ENCODE results near the gene SMARCD3. TPM values are rescaled to one million over a fixed set of nuclear protein-coding genes. Genes with fewer than 3 reads are reported as not detected.

The SMARCD3 gene
- total RNA-seq, 2 experiments from 2014 or later: 4.2 to 4.7 TPM

DNA sequence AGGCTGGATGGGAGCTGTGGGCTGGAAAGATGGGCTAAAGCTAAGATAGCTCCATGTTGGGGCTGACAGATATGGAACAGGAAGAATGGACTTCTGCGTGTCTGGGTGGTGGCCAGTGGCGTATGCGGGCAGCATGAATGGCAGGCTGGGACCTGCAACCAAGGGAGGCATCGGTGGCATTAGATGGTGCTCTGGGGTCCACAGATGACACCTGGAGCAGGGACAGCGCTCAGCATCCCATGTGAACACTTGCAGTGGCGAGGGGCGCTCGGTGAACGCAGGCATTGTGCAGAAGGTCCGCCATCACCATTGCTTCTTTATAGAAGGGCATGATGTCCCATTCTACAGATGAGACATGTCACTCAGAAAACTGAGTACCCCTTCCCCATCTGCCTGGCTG is 21.0 kb upstream of the SMARCD3 start:
- ChIA-PET CTCF (interaction anchor here (2.0 kb wide), 1 partner anchor 25 kb away, joined by 6 read pairs; no protein-coding TSS in a partner anchor), POLR2A (no interaction called here)
- Mint-ChIP-seq H3K9me3 (ENCODE audit: insufficient read depth) (no peaks in the 10 kb centered on the region), H3K27me3 (ENCODE audit: low read depth) (no peaks in the 10 kb centered on the region), H3K4me1 (ENCODE audit: low read depth) (peaks cover 12% of the 10 kb centered on the region), H3K36me3 (ENCODE audit: low read depth) (no peaks in the 10 kb centered on the region), H3K27ac (no peak overlapping the region), H3K4me3 (no peak overlapping the region)
- no peak for ATAC-seq
- DNase-seq: no peak

DNA sequence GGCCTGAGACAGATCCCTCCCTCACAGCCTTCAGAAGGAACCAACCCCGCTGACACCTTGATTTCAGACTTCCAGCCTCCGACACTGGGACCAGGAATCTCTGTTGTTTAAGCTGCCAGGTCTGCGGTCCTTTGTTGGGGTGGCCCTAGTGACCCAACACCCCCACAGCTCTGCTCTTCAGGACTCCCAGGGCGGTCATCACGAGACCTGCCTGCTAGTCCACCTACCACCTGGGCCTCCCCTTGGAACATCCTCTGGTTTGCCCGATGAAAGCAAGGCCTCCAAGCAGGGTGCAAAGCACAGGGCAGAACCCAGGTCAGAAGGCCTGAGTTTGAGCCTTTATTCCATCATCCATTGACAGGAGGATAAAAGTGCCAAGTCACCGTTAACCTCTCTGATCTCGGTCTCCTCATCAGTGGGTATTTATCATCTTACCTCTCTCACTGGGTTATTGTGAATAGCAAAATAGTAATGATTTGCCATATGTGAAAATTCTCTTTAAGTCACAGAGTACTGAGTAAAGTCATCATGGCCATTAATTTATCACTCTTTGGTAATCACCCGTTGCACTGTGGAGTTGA is 16.9 kb upstream of the SMARCD3 start:
- ATAC-seq (no peak), DNase-seq (no peak)
- Mint-ChIP-seq H3K9me3 (ENCODE audit: insufficient read depth) (no peaks in the 10 kb centered on the region), H3K27me3 (ENCODE audit: low read depth) (peaks cover 5% of the 10 kb centered on the region), H3K4me1 (ENCODE audit: low read depth) (no peaks in the 10 kb centered on the region), H3K36me3 (ENCODE audit: low read depth) (no peaks in the 10 kb centered on the region), H3K27ac (no peak overlapping the region), H3K4me3 (no peak overlapping the region)
- CTCF ChIA-PET: no interaction called here
- POLR2A ChIA-PET: no interaction called here

GRCh38 chr7:151264615-151265014 is 16.1 kb upstream of the SMARCD3 start:
- Mint-ChIP-seq H3K9me3 (ENCODE audit: insufficient read depth) (no peaks in the 10 kb centered on the region), H3K4me1 (ENCODE audit: low read depth) (no peaks in the 10 kb centered on the region), H3K27ac (no peak overlapping the region), H3K4me3 (no peak overlapping the region), H3K36me3 (ENCODE audit: low read depth) (no peaks in the 10 kb centered on the region), H3K27me3 (ENCODE audit: low read depth) (peaks cover 5% of the 10 kb centered on the region)
- no peak for ATAC-seq
- POLR2A ChIA-PET: no interaction called here
- CTCF ChIA-PET: interaction anchor here (0.7 kb wide), 1 partner anchor 27 kb away, joined by 4 read pairs; no protein-coding TSS in a partner anchor
- no peak for DNase-seq

- CTCF ChIA-PET: interaction anchor here (1.6 kb wide), 1 partner anchor 17 kb away, joined by 6 read pairs; no protein-coding TSS in a partner anchor
- DNase-seq: no peak
- POLR2A ChIA-PET: interaction anchor here (0.5 to 0.6 kb wide), 2 partner anchors 528 to 843 kb away, joined by 3 read pairs; no protein-coding TSS in a partner anchor
Measured at GRCh38 chr7:151261529-151261928, 13.0 kb upstream of the SMARCD3 start.

DNA sequence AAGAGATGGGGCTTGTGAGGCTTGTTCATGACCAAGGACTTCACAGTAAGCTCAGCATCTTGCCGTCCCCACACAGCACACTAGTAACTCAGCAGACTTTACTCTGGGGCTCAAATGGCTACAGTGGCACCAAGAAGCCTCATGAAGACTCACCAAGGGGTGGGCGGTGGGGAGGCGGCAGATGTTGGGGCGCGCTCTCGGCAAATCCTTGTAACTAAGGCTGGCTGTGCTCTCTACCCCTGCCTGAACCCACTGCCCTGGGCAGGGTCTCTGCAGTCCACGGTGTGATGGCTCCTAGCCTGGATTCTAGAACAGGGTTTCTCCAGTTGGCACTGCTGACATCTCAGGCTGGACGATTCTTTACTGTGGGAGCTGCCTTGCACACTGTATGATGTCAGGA is 12.4 kb upstream of the SMARCD3 start:
- no peaks in the 10 kb centered on the region for H3K4me1 Mint-ChIP-seq (ENCODE audit: low read depth)
- POLR2A ChIA-PET: no interaction called here
- CTCF ChIA-PET: interaction anchor here (0.7 to 1.6 kb wide), 2 partner anchors 17 kb away, joined by 3 to 6 read pairs; no protein-coding TSS in a partner anchor
- no peaks in the 10 kb centered on the region for H3K36me3 Mint-ChIP-seq (ENCODE audit: low read depth)
- H3K9me3 Mint-ChIP-seq (ENCODE audit: insufficient read depth): no peaks in the 10 kb centered on the region
- DNase-seq (no peak), ATAC-seq (no peak)
- peaks cover 5% of the 10 kb centered on the region for H3K27me3 Mint-ChIP-seq (ENCODE audit: low read depth)
- H3K27ac Mint-ChIP-seq: no peak overlapping the region
- H3K4me3 Mint-ChIP-seq: no peak overlapping the region

More at GRCh38 chr7:151261529-151261928, 13.0 kb upstream of the SMARCD3 start:
- no peak for ATAC-seq
- H3K4me1 Mint-ChIP-seq (ENCODE audit: low read depth): no peaks in the 10 kb centered on the region
- no peaks in the 10 kb centered on the region for H3K9me3 Mint-ChIP-seq (ENCODE audit: insufficient read depth)
- no peak overlapping the region for H3K4me3 Mint-ChIP-seq
- no peaks in the 10 kb centered on the region for H3K36me3 Mint-ChIP-seq (ENCODE audit: low read depth)
- H3K27me3 Mint-ChIP-seq (ENCODE audit: low read depth): peaks cover 5% of the 10 kb centered on the region
- H3K27ac Mint-ChIP-seq: no peak overlapping the region

- Mint-ChIP-seq H3K4me1 (ENCODE audit: low read depth) (no peaks in the 10 kb centered on the region), H3K4me3 (no peak overlapping the region), H3K27ac (no peak overlapping the region), H3K9me3 (ENCODE audit: insufficient read depth) (no peaks in the 10 kb centered on the region), H3K36me3 (ENCODE audit: low read depth) (no peaks in the 10 kb centered on the region), H3K27me3 (ENCODE audit: low read depth) (peaks cover 7% of the 10 kb centered on the region)
- no peak for DNase-seq
- POLR2A ChIA-PET: no interaction called here
- CTCF ChIA-PET: interaction anchor here (0.7 to 1.6 kb wide), 2 partner anchors 16 to 43 kb away, joined by 3 read pairs; no protein-coding TSS in a partner anchor
- ATAC-seq: no peak
Measured at GRCh38 chr7:151260471-151260870, 12.0 kb upstream of the SMARCD3 start.

DNA sequence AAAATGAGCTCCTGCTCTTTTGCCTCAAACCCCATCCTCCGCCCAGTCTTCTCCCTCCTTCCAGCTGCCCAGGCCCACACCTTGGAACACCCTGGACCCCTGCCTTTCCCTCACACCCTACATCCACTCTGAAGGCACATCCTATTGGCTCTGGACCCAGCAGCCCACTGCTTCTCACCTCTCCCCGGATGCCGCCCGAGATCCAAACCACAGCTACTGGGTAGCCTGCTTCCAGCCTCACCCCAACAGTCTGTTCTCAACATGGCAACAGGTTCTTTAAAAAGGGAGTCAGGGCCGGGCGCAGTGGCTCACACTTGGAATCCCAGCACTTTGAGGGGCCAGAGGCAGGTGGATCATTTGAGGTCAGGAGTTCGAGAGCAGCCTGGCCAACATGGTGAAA is 9.5 kb upstream of the SMARCD3 start:
- Mint-ChIP-seq H3K36me3 (ENCODE audit: low read depth) (no peaks in the 10 kb centered on the region), H3K27ac (no peak overlapping the region), H3K27me3 (ENCODE audit: low read depth) (peaks cover 25% of the 10 kb centered on the region), H3K9me3 (ENCODE audit: insufficient read depth) (no peaks in the 10 kb centered on the region), H3K4me3 (no peak overlapping the region), H3K4me1 (ENCODE audit: low read depth) (no peaks in the 10 kb centered on the region)
- ChIA-PET POLR2A (no interaction called here), CTCF (no interaction called here)
- no peak for DNase-seq
- no peak for ATAC-seq

- Mint-ChIP-seq H3K4me1 (ENCODE audit: low read depth) (peaks cover 2% of the 10 kb centered on the region), H3K4me3 (no peak overlapping the region), H3K9me3 (ENCODE audit: insufficient read depth) (no peaks in the 10 kb centered on the region), H3K36me3 (ENCODE audit: low read depth) (no peaks in the 10 kb centered on the region), H3K27me3 (ENCODE audit: low read depth) (peaks cover 33% of the 10 kb centered on the region), H3K27ac (no peak overlapping the region)
- no peak for DNase-seq
- ChIA-PET CTCF (interaction anchor here (2.0 kb wide), 1 partner anchor 11 kb away, joined by 5 read pairs; no protein-coding TSS in a partner anchor), POLR2A (interaction anchor here (0.6 kb wide), 2 partner anchors 10 to 220 kb away, joined by 3 read pairs; no protein-coding TSS in a partner anchor)
- ATAC-seq: no peak
Measured at GRCh38 chr7:151256410-151257045, 8.0 kb upstream of the SMARCD3 start.

DNA sequence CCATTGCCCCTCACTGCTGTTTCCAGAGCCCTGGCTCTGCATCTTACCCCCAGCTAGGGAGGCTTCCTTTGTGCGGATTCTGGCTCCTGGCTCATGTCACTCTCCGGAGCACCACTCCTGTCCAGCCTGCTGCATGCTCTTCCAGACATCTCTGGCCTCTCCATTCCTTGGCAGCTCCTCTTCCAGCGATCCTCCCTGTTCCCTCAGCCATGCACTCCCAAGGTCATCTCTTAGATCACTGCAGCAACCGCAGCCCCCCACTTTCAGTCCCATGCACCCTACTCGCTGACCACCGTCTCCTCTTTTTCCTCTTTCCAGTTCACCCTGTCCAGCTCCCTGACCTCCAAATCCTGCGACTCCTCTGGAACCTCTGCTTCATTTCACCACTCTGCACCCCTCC is 6.9 kb upstream of the SMARCD3 start:
- Mint-ChIP-seq H3K9me3 (ENCODE audit: insufficient read depth) (no peaks in the 10 kb centered on the region), H3K4me1 (ENCODE audit: low read depth) (peaks cover 7% of the 10 kb centered on the region), H3K36me3 (ENCODE audit: low read depth) (no peaks in the 10 kb centered on the region), H3K27me3 (ENCODE audit: low read depth) (peaks cover 40% of the 10 kb centered on the region), H3K27ac (no peak overlapping the region), H3K4me3 (no peak overlapping the region)
- CTCF ChIA-PET: interaction anchor here (1.1 kb wide), 1 partner anchor 56 kb away, joined by 3 read pairs; no protein-coding TSS in a partner anchor
- DNase-seq: no peak
- ATAC-seq: no peak
- POLR2A ChIA-PET: no interaction called here

GRCh38 chr7:151254851-151255250 is 6.4 kb upstream of the SMARCD3 start:
- Mint-ChIP-seq H3K4me1 (ENCODE audit: low read depth) (peaks cover 7% of the 10 kb centered on the region), H3K27me3 (ENCODE audit: low read depth) (peaks cover 46% of the 10 kb centered on the region), H3K9me3 (ENCODE audit: insufficient read depth) (no peaks in the 10 kb centered on the region), H3K27ac (no peak overlapping the region), H3K36me3 (ENCODE audit: low read depth) (no peaks in the 10 kb centered on the region), H3K4me3 (no peak overlapping the region)
- no peak for ATAC-seq
- CTCF ChIA-PET: interaction anchor here (1.1 kb wide), 1 partner anchor 57 kb away, joined by 3 read pairs; no protein-coding TSS in a partner anchor
- POLR2A ChIA-PET: no interaction called here
- no peak for DNase-seq

- no peak overlapping the region for H3K27ac Mint-ChIP-seq
- H3K36me3 Mint-ChIP-seq (ENCODE audit: low read depth): no peaks in the 10 kb centered on the region
- H3K27me3 Mint-ChIP-seq (ENCODE audit: low read depth): peaks cover 49% of the 10 kb centered on the region
- H3K4me3 Mint-ChIP-seq: no peak overlapping the region
- CTCF ChIA-PET: no interaction called here
- DNase-seq (no peak), ATAC-seq (no peak)
- peaks cover 10% of the 10 kb centered on the region for H3K4me1 Mint-ChIP-seq (ENCODE audit: low read depth)
- no peaks in the 10 kb centered on the region for H3K9me3 Mint-ChIP-seq (ENCODE audit: insufficient read depth)
- POLR2A ChIA-PET: no interaction called here
Measured at GRCh38 chr7:151254316-151254715, 5.8 kb upstream of the SMARCD3 start.

- H3K4me1 Mint-ChIP-seq (ENCODE audit: low read depth): peaks cover 15% of the 10 kb centered on the region
- no peak overlapping the region for H3K4me3 Mint-ChIP-seq
- no peak for DNase-seq
- ChIA-PET CTCF (interaction anchor here (1.3 to 1.5 kb wide), 2 partner anchors 9 to 85 kb away, joined by 3 to 5 read pairs; no protein-coding TSS in a partner anchor), POLR2A (no interaction called here)
- no peaks in the 10 kb centered on the region for H3K36me3 Mint-ChIP-seq (ENCODE audit: low read depth)
- no peaks in the 10 kb centered on the region for H3K9me3 Mint-ChIP-seq (ENCODE audit: insufficient read depth)
- no peak overlapping the region for H3K27ac Mint-ChIP-seq
- peaks cover 55% of the 10 kb centered on the region for H3K27me3 Mint-ChIP-seq (ENCODE audit: low read depth)
- no peak for ATAC-seq
Measured at GRCh38 chr7:151252961-151253711, 4.6 kb upstream of the SMARCD3 start.
